Ishikawa (cell line): Measurements from ENCODE around the gene ACRBP.

Source experiments
- CEBPB ChIP-seq: IDR thresholded peaks from 2 replicates; pipeline ENCODE4 v1.6.1; 2012
- CREB1 ChIP-seq: IDR thresholded peaks from 2 replicates; pipeline ENCODE4 v1.6.1; 2012; ENCODE audit warnings: low read depth
- EGR1 ChIP-seq: IDR thresholded peaks from 2 replicates; pipeline ENCODE4 v1.6.1; 2012
- EP300 ChIP-seq: IDR thresholded peaks from 2 replicates; pipeline ENCODE4 v1.6.1; 2012; ENCODE audit warnings: borderline replicate concordance
- FOXM1 ChIP-seq: IDR thresholded peaks from 2 replicates; pipeline ENCODE4 v1.6.1; 2012; ENCODE audit warnings: low read depth, borderline replicate concordance
- MAX ChIP-seq: IDR thresholded peaks from 2 replicates; pipeline ENCODE4 v1.6.1; 2012
- NFIC ChIP-seq: IDR thresholded peaks from 2 replicates; pipeline ENCODE4 v1.6.1; 2012
- RAD21 ChIP-seq: IDR thresholded peaks from 2 replicates; pipeline ENCODE4 v1.6.1; 2012; ENCODE audit warnings: low read depth
- REST ChIP-seq: IDR thresholded peaks from 2 replicates; pipeline ENCODE4 v1.6.1; 2012; ENCODE audit warnings: low read depth, mild to moderate bottlenecking
- TAF1 ChIP-seq: IDR thresholded peaks from 2 replicates; pipeline ENCODE4 v1.6.1; 2012; ENCODE audit warnings: low read depth, mild to moderate bottlenecking
- TCF12 ChIP-seq: IDR thresholded peaks from 2 replicates; pipeline ENCODE4 v1.6.1; 2012; ENCODE audit warnings: low read depth
- TEAD4 ChIP-seq: IDR thresholded peaks from 2 replicates; pipeline ENCODE4 v1.6.1; 2012
- USF1 ChIP-seq: IDR thresholded peaks from 2 replicates; pipeline ENCODE4 v1.6.1; 2012
- YY1 ChIP-seq: IDR thresholded peaks from 2 replicates; pipeline ENCODE4 v1.6.1; 2012; ENCODE audit warnings: low read depth
- ZBTB7A ChIP-seq: IDR thresholded peaks from 2 replicates; pipeline ENCODE4 v1.6.1; 2012; ENCODE audit warnings: low read depth

The ACRBP gene

GRCh38 chr12:6643569-6644256 is 3.5 kb downstream of the ACRBP start:
- TF ChIP-seq YY1 (no peak), MAX (no peak), TEAD4 (no peak), TCF12 (no peak), CEBPB (no peak), ZBTB7A (no peak), REST (no peak), EGR1 (no peak), FOXM1 (no peak), EP300 (no peak), TAF1 (no peak), RAD21 (no peak), USF1 (no peak), CREB1 (no peak), NFIC (no peak)

- TF ChIP-seq EP300, result no peak
- TF ChIP-seq NFIC, result no peak
- no peak for TF ChIP-seq EGR1
- TF ChIP-seq MAX, result no peak
Observed at GRCh38 chr12:6641131-6641530, 6.1 kb downstream of the ACRBP start.

GRCh38 chr12:6640497-6640896 is 6.7 kb downstream of the ACRBP start:
- TF ChIP-seq YY1, result no peak
- no peak for TF ChIP-seq REST
- no peak for TF ChIP-seq TAF1
- TF ChIP-seq CEBPB, result no peak
- no peak for TF ChIP-seq TEAD4
- TF ChIP-seq MAX, result no peak
- TF ChIP-seq RAD21, result no peak
- TF ChIP-seq USF1, result no peak
- no peak for TF ChIP-seq TCF12

GRCh38 chr12:6639151-6639801 is 8.0 kb downstream of the ACRBP start:
- TF ChIP-seq TEAD4 (no peak), FOXM1 (no peak), EGR1 (no peak), TAF1 (no peak), CREB1 (no peak), ZBTB7A (no peak), NFIC (no peak), MAX (no peak), REST (no peak), YY1 (no peak)
